C4-2B (cell line): ENCODE data around the gene CEP57L1.
"Not testable (repeated sequence)": the region's sequence is repeated elsewhere in the genome, so short reads cannot be mapped to it uniquely, and the experiment has no call there.

Source experiments
- CTCF ChIP-seq: fragments of 450-650 bp; conservative IDR thresholded peaks from 2 replicates; pipeline ENCODE4 v1.5.1; 2017; ENCODE audit warnings: mild to moderate bottlenecking
- ZFX ChIP-seq: fragments of 450-650 bp; IDR thresholded peaks from 2 replicates; pipeline ENCODE4 v1.6.1; 2017

- not testable (repeated sequence) for TF ChIP-seq CTCF, ZFX
Observed at GRCh38 chr6:109109663-109110062, 14.4 kb downstream of the CEP57L1 start.
